Trophoblast cell (in vitro differentiated cells and primary cell): ENCODE data around the gene HOXB9.

ENCODE experiments used
- DNase-seq, 2 donors: peaks; one replicate each; pipeline ENCODE4 v3.0.0-alpha.2; 2016
- H2AFZ ChIP-seq: 2 replicates; pipeline ENCODE4 v1.6.1; 2013; ENCODE audit warnings: low read length, moderate library complexity, mild to moderate bottlenecking; ENCODE audit not compliant: insufficient read depth, poor library complexity
- H2AK5ac ChIP-seq: 2 replicates; pipeline ENCODE4 v1.6.1; 2013; ENCODE audit warnings: mild to moderate bottlenecking, low read length
- H2BK120ac ChIP-seq: 2 replicates; pipeline ENCODE4 v1.6.1; 2013; ENCODE audit warnings: low read length, mild to moderate bottlenecking, moderate library complexity; ENCODE audit not compliant: insufficient read depth, poor library complexity
- H2BK12ac ChIP-seq: 2 replicates; pipeline ENCODE4 v1.6.1; 2013; ENCODE audit warnings: mild to moderate bottlenecking, low read length, moderate library complexity
- H2BK5ac ChIP-seq: 2 replicates; pipeline ENCODE4 v1.6.1; 2013; ENCODE audit warnings: low read length, low read depth, moderate library complexity, mild to moderate bottlenecking; ENCODE audit not compliant: poor library complexity
- H3K14ac ChIP-seq: 2 replicates; pipeline ENCODE4 v1.6.1; 2013; ENCODE audit warnings: mild to moderate bottlenecking, low read length
- H3K18ac ChIP-seq: 2 replicates; pipeline ENCODE4 v1.6.1; 2013; ENCODE audit warnings: mild to moderate bottlenecking, low read length
- H3K23ac ChIP-seq: 2 replicates; pipeline ENCODE4 v1.6.1; 2013; ENCODE audit warnings: low read length
- H3K27ac ChIP-seq: 2 replicates; pipeline ENCODE4 v1.5.1; 2013; ENCODE audit warnings: low read depth, mild to moderate bottlenecking, inconsistent platforms, low read length, moderate library complexity
- H3K27me3 ChIP-seq: 2 replicates; pipeline ENCODE4 v1.6.1; 2013; ENCODE audit warnings: inconsistent platforms, mild to moderate bottlenecking, low read length, moderate library complexity; ENCODE audit not compliant: insufficient read depth
- H3K36me3 ChIP-seq, 2 experiments: 1 replicate in 1 of 2; 2 replicates in 1 of 2; pipeline ENCODE4 v1.6.1; 2013; ENCODE audit warnings: low read length in 2 of 2, mild to moderate bottlenecking in 2 of 2, moderate library complexity in 1 of 2; ENCODE audit not compliant: insufficient read depth in 2 of 2, control insufficient read depth in 1 of 2
- H3K4ac ChIP-seq: 2 replicates; pipeline ENCODE4 v1.6.1; 2013; ENCODE audit warnings: low read depth, mild to moderate bottlenecking, low read length, moderate library complexity
- H3K4me1 ChIP-seq, 2 experiments: 1 replicate in 1 of 2; 2 replicates in 1 of 2; pipeline ENCODE4 v1.6.1; 2013; ENCODE audit warnings: low read length in 2 of 2, mild to moderate bottlenecking in 2 of 2, moderate library complexity in 1 of 2; ENCODE audit not compliant: insufficient read depth in 2 of 2, control insufficient read depth in 1 of 2
- H3K4me2 ChIP-seq: 2 replicates; pipeline ENCODE4 v1.6.1; 2013; ENCODE audit warnings: inconsistent platforms, mild to moderate bottlenecking, low read length, moderate library complexity
- H3K4me3 ChIP-seq: 2 replicates; pipeline ENCODE4 v1.5.1; 2013; ENCODE audit warnings: mild to moderate bottlenecking, low read depth, low read length, inconsistent platforms
- H3K79me1 ChIP-seq: one replicate; pipeline ENCODE4 v1.6.1; 2013; ENCODE audit warnings: low read length
- H3K79me2 ChIP-seq: 2 replicates; pipeline ENCODE4 v1.6.1; 2013; ENCODE audit warnings: low read length, mild to moderate bottlenecking; ENCODE audit not compliant: control insufficient read depth, insufficient read depth, poor library complexity
- H3K9ac ChIP-seq: 2 replicates; pipeline ENCODE4 v1.6.1; 2013; ENCODE audit warnings: mild to moderate bottlenecking, low read length
- H3K9me3 ChIP-seq: 2 replicates; pipeline ENCODE4 v1.6.1; 2013; ENCODE audit warnings: low read depth, mild to moderate bottlenecking, control low read depth, inconsistent platforms, low read length; ENCODE audit not compliant: insufficient read depth
- H4K12ac ChIP-seq: 2 replicates; pipeline ENCODE4 v1.6.1; 2013; ENCODE audit warnings: low read depth, mild to moderate bottlenecking, low read length, moderate library complexity
- H4K8ac ChIP-seq: 2 replicates; pipeline ENCODE4 v1.6.1; 2013; ENCODE audit warnings: low read depth, mild to moderate bottlenecking, low read length, moderate library complexity
- H4K91ac ChIP-seq: one replicate; pipeline ENCODE4 v1.6.1; 2013; ENCODE audit warnings: low read depth, mild to moderate bottlenecking, low read length, moderate library complexity
- WGBS: extraction: QIAGEN DNeasy Blood & Tissue Kit; methylation state at CpG from one replicate; pipeline ENCODE4 v1.1.7; 2013; ENCODE audit warnings: missing lambda C conversion rate; ENCODE audit not compliant: insufficient read length, insufficient coverage; ENCODE audit errors: extremely low coverage; 5-methylcytosine and 5-hydroxymethylcytosine counted together

Gene HOXB9

DNA sequence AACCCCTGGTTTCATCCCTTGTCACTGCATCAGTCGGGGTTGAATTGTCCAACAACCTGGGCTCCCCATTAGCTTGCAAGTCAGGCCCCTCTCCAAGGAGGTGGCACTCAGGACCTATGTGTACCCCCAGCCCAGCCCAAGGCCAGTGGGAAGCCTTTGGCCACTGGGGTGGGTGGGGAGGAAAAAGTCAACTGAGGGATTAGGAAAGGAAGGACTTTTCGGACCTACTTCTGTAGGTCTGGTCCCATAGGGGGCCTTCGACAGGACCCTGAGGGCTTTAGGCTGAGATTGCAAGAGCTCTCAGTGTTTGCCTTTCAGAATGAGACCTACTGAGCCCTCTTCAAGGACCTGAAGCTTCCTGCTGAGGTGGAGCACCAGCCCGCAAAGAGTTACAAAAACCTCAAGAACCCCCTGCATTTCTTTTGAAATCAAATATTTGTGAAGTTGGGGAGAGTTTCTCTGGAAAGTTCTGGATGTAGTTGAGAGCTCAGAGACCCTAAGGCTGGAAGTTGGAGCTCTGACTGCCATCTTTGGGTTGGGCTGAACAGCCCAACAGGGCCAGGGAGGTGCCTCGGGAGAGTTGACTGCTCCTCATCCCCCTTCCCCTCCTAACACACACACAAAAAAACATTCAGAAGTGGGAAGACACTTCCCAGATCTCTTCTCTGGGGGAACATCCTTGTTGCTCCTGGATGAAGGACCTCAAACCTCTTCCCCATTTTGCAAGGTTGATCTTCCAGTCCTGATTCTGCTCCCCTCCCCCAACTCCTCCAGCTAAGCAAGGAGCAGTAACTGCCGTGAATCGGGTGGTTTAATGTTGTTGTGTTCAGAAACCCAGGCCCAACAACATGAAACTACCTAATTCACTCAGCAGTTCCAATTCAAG lies 5.8 kb upstream of the HOXB9 start:
- Histone ChIP-seq H3K4me1 (peaks cover 0 to 6% of the 10 kb centered on the region in 2 experiments), H2BK5ac (no peak overlapping the region), H4K8ac (no peak overlapping the region), H3K14ac (no peak overlapping the region), H3K27me3 (peaks cover 88% of the 10 kb centered on the region), H2AFZ (no peak overlapping the region), H3K79me1 (no peaks in the 10 kb centered on the region), H3K36me3 (peaks cover 0 to 2% of the 10 kb centered on the region in 2 experiments), H3K4me3 (no peak overlapping the region), H3K23ac (no peak overlapping the region), H2BK120ac (no peak overlapping the region), H4K91ac (no peak overlapping the region), H4K12ac (no peak overlapping the region), H3K4ac (no peak overlapping the region), H3K9me3 (peaks cover 6% of the 10 kb centered on the region), H3K27ac (no peak overlapping the region), H3K4me2 (no peak overlapping the region), H2AK5ac (no peak overlapping the region), H2BK12ac (no peak overlapping the region), H3K18ac (no peak overlapping the region), H3K9ac (no peak overlapping the region), H3K79me2 (no peaks in the 10 kb centered on the region)
- DNase-seq, result no peak
- WGBS, result no CpG with 5 or more reads among the region's 7 CpGs

DNA sequence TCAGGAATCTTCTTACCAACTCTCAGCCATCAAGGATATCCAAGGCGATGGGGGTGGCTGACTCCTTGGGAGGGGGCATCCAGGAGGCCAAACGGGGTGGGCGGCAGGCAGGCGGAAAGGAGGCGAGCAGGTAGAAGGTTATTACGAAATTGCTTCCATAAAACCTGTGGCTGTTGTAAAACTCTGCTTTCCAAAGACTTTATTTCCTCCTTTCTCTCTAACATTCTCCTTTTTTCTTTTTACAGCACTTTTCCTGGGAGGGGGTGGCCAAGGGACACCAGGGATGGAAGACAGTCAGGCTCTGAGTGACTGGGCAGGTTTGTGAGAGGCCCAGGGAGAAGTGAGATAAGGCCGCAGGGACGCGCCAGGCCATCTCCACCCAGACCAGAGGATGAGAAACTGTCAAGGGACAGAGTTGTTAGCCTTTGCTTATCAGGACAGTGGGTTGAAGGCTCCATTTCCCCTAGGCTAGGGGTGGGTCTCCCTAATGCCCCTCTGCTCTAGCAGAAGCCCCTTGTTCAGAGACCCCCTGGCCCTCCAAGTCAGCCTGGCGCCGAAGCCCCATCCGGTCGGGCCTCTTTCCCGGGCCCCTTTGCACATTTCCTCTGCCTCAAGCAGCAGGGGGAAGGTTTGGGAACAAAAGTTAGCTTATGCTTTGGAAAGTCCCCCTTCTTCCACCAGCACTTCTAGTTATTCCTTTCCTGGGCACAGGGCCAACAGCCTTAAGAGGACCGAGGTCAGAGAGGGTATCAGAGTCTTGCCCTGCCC lies 5.0 kb upstream of the HOXB9 start:
- WGBS, result no CpG with 5 or more reads among the region's 15 CpGs
- no peak overlapping the region for H2BK120ac ChIP-seq
- H3K27me3 ChIP-seq, result peaks cover 92% of the 10 kb centered on the region
- no peaks in the 10 kb centered on the region for H3K79me1 ChIP-seq
- H3K4me3 ChIP-seq, result no peak overlapping the region
- peaks cover 6% of the 10 kb centered on the region for H3K9me3 ChIP-seq
- H4K8ac ChIP-seq, result no peak overlapping the region
- no peak overlapping the region for H3K27ac ChIP-seq
- peaks cover 3 to 6% of the 10 kb centered on the region in 2 experiments for H3K4me1 ChIP-seq
- H2BK12ac ChIP-seq, result no peak overlapping the region
- H2AK5ac ChIP-seq, result no peak overlapping the region
- DNase-seq, result no peak
- H4K91ac ChIP-seq, result no peak overlapping the region
- no peak overlapping the region for H3K18ac ChIP-seq
- H3K23ac ChIP-seq, result no peak overlapping the region
- H3K4ac ChIP-seq, result no peak overlapping the region
- H3K4me2 ChIP-seq, result no peak overlapping the region
- no peak overlapping the region for H4K12ac ChIP-seq
- no peak overlapping the region for H3K9ac ChIP-seq
- no peak overlapping the region for H2BK5ac ChIP-seq
- peaks cover 0 to 2% of the 10 kb centered on the region in 2 experiments for H3K36me3 ChIP-seq
- H3K14ac ChIP-seq, result no peak overlapping the region
- H3K79me2 ChIP-seq, result no peaks in the 10 kb centered on the region
- H2AFZ ChIP-seq, result no peak overlapping the region

DNA sequence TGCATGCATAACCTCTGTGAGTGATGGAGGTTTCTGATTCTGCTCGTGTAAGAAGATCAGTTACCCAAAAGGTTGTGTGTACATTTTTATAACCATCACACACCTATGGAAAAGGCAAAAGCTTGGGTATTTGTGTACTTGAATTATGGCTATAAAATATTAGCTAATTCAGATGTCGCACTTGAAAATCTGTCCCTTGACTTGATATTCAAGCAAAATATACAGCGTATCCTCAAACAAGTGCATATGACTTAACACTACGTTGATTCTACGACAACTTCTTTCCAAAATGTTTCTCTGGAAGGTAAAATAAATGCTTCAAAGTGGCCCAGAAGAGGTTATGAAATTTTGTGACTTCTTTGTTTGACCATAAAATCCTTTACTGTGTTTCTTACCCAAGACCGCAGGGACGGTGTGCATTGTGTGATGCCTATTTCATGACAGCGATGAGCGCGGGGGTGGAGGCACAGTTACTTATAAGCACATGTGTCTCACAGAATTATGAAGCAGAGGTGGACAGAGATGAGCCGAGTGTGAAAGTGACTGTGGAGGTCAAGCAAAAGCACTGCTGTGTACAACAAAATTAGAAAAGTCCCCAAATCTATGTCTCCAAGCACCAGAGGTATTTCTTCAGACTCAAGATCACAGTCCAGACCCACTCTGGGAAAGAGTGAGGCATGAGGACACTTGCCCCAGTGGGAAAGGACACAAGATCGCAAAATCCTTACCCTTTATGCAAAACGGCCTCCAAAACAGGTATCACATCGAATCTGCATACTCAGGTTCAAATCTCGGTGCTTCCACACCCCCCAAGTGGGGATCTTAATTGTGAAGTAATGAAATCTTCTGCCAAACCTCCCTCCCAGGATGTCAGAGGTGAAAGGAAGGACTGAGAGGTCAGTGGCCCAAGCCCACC lies 4.1 kb upstream of the HOXB9 start:
- Histone ChIP-seq H3K23ac (no peak overlapping the region), H3K9me3 (peaks cover 6% of the 10 kb centered on the region), H3K79me2 (no peaks in the 10 kb centered on the region), H4K91ac (no peak overlapping the region), H4K12ac (no peak overlapping the region), H3K27ac (no peak overlapping the region), H3K36me3 (no peaks in the 10 kb centered on the region), H3K14ac (no peak overlapping the region), H2AK5ac (no peak overlapping the region), H3K18ac (no peak overlapping the region), H3K4me3 (no peak overlapping the region), H3K9ac (no peak overlapping the region), H2BK120ac (no peak overlapping the region), H3K4ac (no peak overlapping the region), H3K4me2 (no peak overlapping the region), H2BK12ac (no peak overlapping the region), H3K27me3 (peaks cover 94% of the 10 kb centered on the region), H2AFZ (no peak overlapping the region), H3K4me1 (peaks cover 5 to 13% of the 10 kb centered on the region in 2 experiments), H4K8ac (no peak overlapping the region), H3K79me1 (no peaks in the 10 kb centered on the region), H2BK5ac (no peak overlapping the region)
- WGBS, result no CpG with 5 or more reads among the region's 15 CpGs
- no peak for DNase-seq

DNA sequence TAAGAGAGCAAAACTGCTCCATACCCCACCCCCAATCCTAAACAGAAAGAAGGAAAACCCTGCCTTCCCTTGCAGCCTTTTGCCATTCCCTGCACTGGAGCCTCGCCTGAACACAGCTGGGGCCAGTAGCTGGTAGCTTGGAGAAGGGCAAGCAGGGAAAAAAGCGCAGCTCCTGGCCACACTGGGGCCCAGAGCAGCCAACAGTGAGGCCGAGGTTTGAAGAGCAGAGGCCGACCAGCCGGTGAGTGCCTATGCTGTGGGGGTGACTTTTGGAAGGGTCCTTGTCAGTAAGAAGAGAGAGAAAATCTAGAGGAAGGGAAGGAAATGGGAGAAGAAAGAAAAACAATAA lies 3.2 kb upstream of the HOXB9 start:
- Histone ChIP-seq H3K18ac (no peak overlapping the region), H3K36me3 (no peaks in the 10 kb centered on the region), H2BK12ac (no peak overlapping the region), H3K79me1 (no peaks in the 10 kb centered on the region), H3K4ac (no peak overlapping the region), H3K79me2 (no peaks in the 10 kb centered on the region), H3K4me3 (no peak overlapping the region), H3K4me2 (no peak overlapping the region), H2AFZ (no peak overlapping the region), H3K23ac (no peak overlapping the region), H4K8ac (no peak overlapping the region), H2BK5ac (no peak overlapping the region), H2AK5ac (no peak overlapping the region), H3K14ac (no peak overlapping the region), H3K27ac (no peak overlapping the region), H3K9me3 (peaks cover 6% of the 10 kb centered on the region), H3K27me3 (peaks cover 94% of the 10 kb centered on the region), H4K91ac (no peak overlapping the region), H4K12ac (no peak overlapping the region), H3K4me1 (peaks cover 8 to 19% of the 10 kb centered on the region in 2 experiments), H2BK120ac (no peak overlapping the region), H3K9ac (no peak overlapping the region)
- WGBS, result no CpG with 5 or more reads among the region's 5 CpGs
- DNase-seq, result no peak
